ENCODE results near the gene ELMO1.

The ELMO1 gene

DNA sequence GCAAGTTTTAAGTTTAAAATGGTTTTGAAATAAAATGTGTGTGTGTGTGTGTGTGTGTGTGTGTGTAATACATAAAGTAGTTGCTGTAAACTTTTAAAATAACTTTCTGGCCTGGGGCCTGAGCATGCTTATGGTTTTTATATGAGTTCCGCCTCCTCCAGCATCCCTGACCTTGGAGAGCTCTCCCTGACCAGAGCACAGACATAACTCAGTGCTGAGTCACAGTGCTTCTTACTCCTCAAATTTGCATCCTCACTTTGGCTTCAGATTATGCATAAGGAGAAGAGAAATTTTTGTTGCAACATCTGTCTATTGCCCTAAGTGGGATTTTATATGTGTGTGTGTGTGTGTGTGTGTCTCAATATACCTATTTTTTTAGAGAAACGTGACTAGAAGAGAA, 200.8 kb downstream of the ELMO1 start:
- ChIA-PET POLR2A (no interaction called here), CTCF (interaction anchor here (0.9 to 2.0 kb wide), 5 partner anchors 10 to 24 kb away, joined by 3 to 5 read pairs (median 4); no protein-coding TSS in a partner anchor)
- no peak overlapping the region for H3K27ac ChIP-seq (ENCODE audit: insufficient read depth in 1 of 2, low read depth in 1 of 2, low read length in 2 of 2, poor library complexity in 1 of 2, severe bottlenecking in 2 of 2)
- peak in 2 of 3 donors; percentile 36 to 46 for DNase-seq
- H3K9me3 ChIP-seq (ENCODE audit: control extremely low read depth in 1 of 5, control insufficient read depth in 4 of 5, insufficient read depth in 2 of 5, low read depth in 1 of 5, low read length in 4 of 5): no peaks in the 10 kb centered on the region
- peaks cover 15 to 42% (median 29%) of the 10 kb centered on the region in 4 experiments for H3K36me3 ChIP-seq (ENCODE audit: control insufficient read depth in 4 of 4, insufficient read depth in 4 of 4, low read length in 3 of 4)
- peaks cover 0 to 3% (median 0%) of the 10 kb centered on the region in 4 experiments for H3K4me1 ChIP-seq (ENCODE audit: control extremely low read depth in 1 of 4, control insufficient read depth in 4 of 4, insufficient read depth in 4 of 4, low read length in 3 of 4)
- no peaks in the 10 kb centered on the region for H3K27me3 ChIP-seq (replicated peaks in 2 of 5; ENCODE audit: control insufficient read depth in 4 of 5, insufficient read depth in 5 of 5, low read length in 4 of 5)
- WGBS (ENCODE audit: insufficient coverage): 77% methylated on average over 2 of the region's 2 CpGs
- no peak overlapping the region for H3K4me3 ChIP-seq (ENCODE audit: control insufficient read depth in 1 of 7, extremely low read depth in 1 of 7, insufficient read depth in 4 of 7, low read depth in 2 of 7, low read length in 6 of 7)

DNA sequence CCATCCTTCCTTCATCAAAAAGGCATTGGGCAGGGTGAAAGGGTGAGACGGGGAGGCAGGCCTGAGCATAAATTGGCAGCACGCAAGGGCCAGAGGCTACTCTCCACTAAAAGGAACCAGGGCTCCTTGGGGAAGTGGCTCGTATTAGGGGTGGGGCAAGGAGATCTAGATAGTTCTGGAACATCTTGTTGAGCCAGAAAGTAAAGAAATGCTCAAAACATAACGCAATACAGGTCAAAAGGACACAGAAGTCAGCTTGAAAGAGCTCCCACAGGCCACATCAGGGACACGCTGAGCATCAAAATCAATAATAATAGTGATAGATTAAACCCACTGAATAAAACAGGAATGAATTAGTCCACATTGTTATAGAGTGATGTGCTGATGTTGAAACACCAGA, 203.1 kb downstream of the ELMO1 start:
- H3K27me3 ChIP-seq (replicated peaks in 2 of 5; ENCODE audit: control insufficient read depth in 4 of 5, insufficient read depth in 5 of 5, low read length in 4 of 5): no peaks in the 10 kb centered on the region
- peaks cover 0 to 4% (median 0%) of the 10 kb centered on the region in 5 experiments for H3K9me3 ChIP-seq (ENCODE audit: control extremely low read depth in 1 of 5, control insufficient read depth in 4 of 5, insufficient read depth in 2 of 5, low read depth in 1 of 5, low read length in 4 of 5)
- DNase-seq: no peak
- ChIA-PET POLR2A (no interaction called here), CTCF (no interaction called here)
- H3K27ac ChIP-seq (ENCODE audit: insufficient read depth in 1 of 2, low read depth in 1 of 2, low read length in 2 of 2, poor library complexity in 1 of 2, severe bottlenecking in 2 of 2): no peak overlapping the region
- no peak overlapping the region for H3K4me3 ChIP-seq (ENCODE audit: control insufficient read depth in 1 of 7, extremely low read depth in 1 of 7, insufficient read depth in 4 of 7, low read depth in 2 of 7, low read length in 6 of 7)
- H3K36me3 ChIP-seq (ENCODE audit: control insufficient read depth in 4 of 4, insufficient read depth in 4 of 4, low read length in 3 of 4): peaks cover 17 to 50% (median 36%) of the 10 kb centered on the region in 4 experiments
- 100% methylated on average over 3 of the region's 5 CpGs for WGBS (ENCODE audit: insufficient coverage)
- H3K4me1 ChIP-seq (ENCODE audit: control extremely low read depth in 1 of 4, control insufficient read depth in 4 of 4, insufficient read depth in 4 of 4, low read length in 3 of 4): no peaks in the 10 kb centered on the region

DNA sequence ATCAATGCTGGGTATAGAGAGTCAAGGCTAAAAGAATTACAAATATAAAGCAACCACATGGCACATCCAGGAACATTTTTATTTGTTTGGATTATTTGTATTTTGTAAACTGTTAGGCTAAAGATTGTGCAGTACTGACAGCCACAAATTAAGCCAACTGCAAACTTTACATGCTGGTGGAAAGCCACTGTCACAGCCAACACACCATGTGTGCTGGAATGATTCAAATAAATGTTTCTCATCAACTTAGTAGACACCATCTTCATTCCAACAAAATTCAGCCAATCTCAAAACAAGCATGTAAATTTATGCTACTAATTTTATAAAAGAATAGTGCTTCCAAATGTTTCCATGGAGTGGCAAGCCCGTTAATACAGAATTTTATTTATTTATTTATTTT, 211.8 kb downstream of the ELMO1 start:
- POLR2A ChIA-PET: no interaction called here
- Histone ChIP-seq H3K4me1 (ENCODE audit: control extremely low read depth in 1 of 4, control insufficient read depth in 4 of 4, insufficient read depth in 4 of 4, low read length in 3 of 4) (peaks cover 0 to 2% (median 0%) of the 10 kb centered on the region in 4 experiments), H3K27ac (ENCODE audit: insufficient read depth in 1 of 2, low read depth in 1 of 2, low read length in 2 of 2, poor library complexity in 1 of 2, severe bottlenecking in 2 of 2) (no peak overlapping the region), H3K27me3 (replicated peaks in 2 of 5; ENCODE audit: control insufficient read depth in 4 of 5, insufficient read depth in 5 of 5, low read length in 4 of 5) (no peaks in the 10 kb centered on the region), H3K9me3 (ENCODE audit: control extremely low read depth in 1 of 5, control insufficient read depth in 4 of 5, insufficient read depth in 2 of 5, low read depth in 1 of 5, low read length in 4 of 5) (no peaks in the 10 kb centered on the region), H3K36me3 (ENCODE audit: control insufficient read depth in 4 of 4, insufficient read depth in 4 of 4, low read length in 3 of 4) (peaks cover 7 to 48% (median 21%) of the 10 kb centered on the region in 4 experiments), H3K4me3 (ENCODE audit: control insufficient read depth in 1 of 7, extremely low read depth in 1 of 7, insufficient read depth in 4 of 7, low read depth in 2 of 7, low read length in 6 of 7) (no peak overlapping the region)
- no CpG with 5 or more reads among the region's 1 CpG for WGBS (ENCODE audit: insufficient coverage)
- no peak for DNase-seq
- CTCF ChIA-PET: interaction anchor here (1.3 to 5.6 kb wide), 8 partner anchors 16 to 596 kb away, joined by 4 to 55 read pairs (median 12); partner anchors contain the start of gene ELMO1

DNA sequence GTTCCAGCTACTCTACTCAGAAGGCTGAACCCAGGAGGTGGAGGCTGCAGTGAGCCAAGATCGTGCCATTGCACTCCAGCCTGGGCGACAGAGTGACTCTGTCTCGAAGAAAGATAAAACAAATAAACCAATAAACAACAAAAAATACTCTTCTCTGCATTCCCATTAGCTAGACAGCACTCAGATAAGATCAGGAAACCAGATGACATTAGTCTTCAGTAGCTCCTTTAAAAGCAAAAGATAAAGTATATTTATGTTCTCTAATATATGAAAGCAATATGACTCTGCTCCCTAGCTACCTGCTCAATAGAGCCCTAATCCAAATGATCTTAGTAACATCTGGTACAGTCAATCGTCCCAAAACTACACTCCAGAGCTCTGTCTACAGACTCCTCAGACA, 212.9 kb downstream of the ELMO1 start:
- no peak for DNase-seq
- WGBS (ENCODE audit: insufficient coverage): no CpG with 5 or more reads among the region's 4 CpGs
- POLR2A ChIA-PET: no interaction called here

DNA sequence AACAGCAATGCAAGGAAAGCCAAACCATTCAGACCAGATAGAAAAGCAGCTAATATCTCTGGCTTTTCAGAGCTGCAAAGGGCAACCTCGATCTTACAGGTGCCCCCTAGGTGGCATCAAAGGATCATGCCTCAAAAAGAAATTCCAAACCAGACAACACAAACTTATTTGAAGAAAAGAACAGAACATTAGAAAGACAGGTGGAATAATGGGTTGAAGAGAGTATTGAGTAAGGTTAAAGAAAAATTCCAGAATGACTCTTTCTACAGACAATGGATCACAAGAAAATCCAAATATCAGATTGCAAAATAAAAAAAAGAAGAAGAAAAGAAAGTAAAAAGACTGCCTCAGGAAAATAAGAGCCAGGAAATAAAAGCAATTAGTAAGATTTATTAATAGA, 213.7 kb downstream of the ELMO1 start:
- CTCF ChIA-PET: interaction anchor here (0.7 to 5.6 kb wide), 30 partner anchors 9 to 602 kb away, joined by 3 to 55 read pairs (median 4); no protein-coding TSS in a partner anchor
- Histone ChIP-seq H3K36me3 (ENCODE audit: control insufficient read depth in 4 of 4, insufficient read depth in 4 of 4, low read length in 3 of 4) (peaks cover 13 to 52% (median 31%) of the 10 kb centered on the region in 4 experiments), H3K4me1 (ENCODE audit: control extremely low read depth in 1 of 4, control insufficient read depth in 4 of 4, insufficient read depth in 4 of 4, low read length in 3 of 4) (peaks cover 0 to 16% (median 6%) of the 10 kb centered on the region in 4 experiments), H3K4me3 (ENCODE audit: control insufficient read depth in 1 of 7, extremely low read depth in 1 of 7, insufficient read depth in 4 of 7, low read depth in 2 of 7, low read length in 6 of 7) (no peak overlapping the region), H3K9me3 (ENCODE audit: control extremely low read depth in 1 of 5, control insufficient read depth in 4 of 5, insufficient read depth in 2 of 5, low read depth in 1 of 5, low read length in 4 of 5) (no peaks in the 10 kb centered on the region), H3K27ac (ENCODE audit: insufficient read depth in 1 of 2, low read depth in 1 of 2, low read length in 2 of 2, poor library complexity in 1 of 2, severe bottlenecking in 2 of 2) (no peak overlapping the region), H3K27me3 (replicated peaks in 2 of 5; ENCODE audit: control insufficient read depth in 4 of 5, insufficient read depth in 5 of 5, low read length in 4 of 5) (no peaks in the 10 kb centered on the region)
- no CpG with 5 or more reads among the region's 1 CpG for WGBS (ENCODE audit: insufficient coverage)
- DNase-seq: peak; percentile 51 to 72 (median 64)
- POLR2A ChIA-PET: no interaction called here

More for the DNA sequence above, 212.9 kb downstream of the ELMO1 start:
- Histone ChIP-seq H3K27ac (ENCODE audit: insufficient read depth in 1 of 2, low read depth in 1 of 2, low read length in 2 of 2, poor library complexity in 1 of 2, severe bottlenecking in 2 of 2) (no peak overlapping the region), H3K36me3 (ENCODE audit: control insufficient read depth in 4 of 4, insufficient read depth in 4 of 4, low read length in 3 of 4) (peaks cover 11 to 52% (median 28%) of the 10 kb centered on the region in 4 experiments), H3K4me1 (ENCODE audit: control extremely low read depth in 1 of 4, control insufficient read depth in 4 of 4, insufficient read depth in 4 of 4, low read length in 3 of 4) (peaks cover 0 to 7% (median 0%) of the 10 kb centered on the region in 4 experiments), H3K27me3 (replicated peaks in 2 of 5; ENCODE audit: control insufficient read depth in 4 of 5, insufficient read depth in 5 of 5, low read length in 4 of 5) (no peaks in the 10 kb centered on the region), H3K4me3 (ENCODE audit: control insufficient read depth in 1 of 7, extremely low read depth in 1 of 7, insufficient read depth in 4 of 7, low read depth in 2 of 7, low read length in 6 of 7) (no peak overlapping the region), H3K9me3 (ENCODE audit: control extremely low read depth in 1 of 5, control insufficient read depth in 4 of 5, insufficient read depth in 2 of 5, low read depth in 1 of 5, low read length in 4 of 5) (no peaks in the 10 kb centered on the region)
- CTCF ChIA-PET: interaction anchor here (1.0 to 5.6 kb wide), 26 partner anchors 8 to 601 kb away, joined by 3 to 55 read pairs (median 4); partner anchors contain the start of gene ELMO1

DNA sequence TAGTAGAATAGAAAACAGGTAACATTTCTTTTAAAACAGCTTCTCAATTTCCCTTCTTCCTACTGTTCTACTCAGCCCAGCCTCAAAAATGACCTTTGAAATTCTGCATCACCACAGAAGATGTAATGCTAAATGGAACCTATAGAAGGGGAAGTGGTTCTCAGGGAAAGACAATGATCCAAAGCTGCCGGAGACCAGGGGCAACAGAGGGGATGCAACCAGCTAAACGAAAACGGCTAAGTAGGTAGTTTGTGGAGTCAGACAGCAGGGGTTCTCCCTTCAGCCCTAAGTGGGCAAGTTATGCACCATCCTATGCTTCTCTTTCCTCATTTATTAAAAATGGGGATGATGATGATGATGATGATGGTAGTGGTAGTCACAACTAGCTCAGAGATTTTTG, 214.3 kb downstream of the ELMO1 start:
- Histone ChIP-seq H3K4me1 (ENCODE audit: control extremely low read depth in 1 of 4, control insufficient read depth in 4 of 4, insufficient read depth in 4 of 4, low read length in 3 of 4) (peaks cover 0 to 21% (median 6%) of the 10 kb centered on the region in 4 experiments), H3K36me3 (ENCODE audit: control insufficient read depth in 4 of 4, insufficient read depth in 4 of 4, low read length in 3 of 4) (peaks cover 9 to 47% (median 28%) of the 10 kb centered on the region in 4 experiments), H3K4me3 (ENCODE audit: control insufficient read depth in 1 of 7, extremely low read depth in 1 of 7, insufficient read depth in 4 of 7, low read depth in 2 of 7, low read length in 6 of 7) (no peak overlapping the region), H3K9me3 (ENCODE audit: control extremely low read depth in 1 of 5, control insufficient read depth in 4 of 5, insufficient read depth in 2 of 5, low read depth in 1 of 5, low read length in 4 of 5) (no peaks in the 10 kb centered on the region), H3K27me3 (replicated peaks in 2 of 5; ENCODE audit: control insufficient read depth in 4 of 5, insufficient read depth in 5 of 5, low read length in 4 of 5) (no peaks in the 10 kb centered on the region), H3K27ac (ENCODE audit: insufficient read depth in 1 of 2, low read depth in 1 of 2, low read length in 2 of 2, poor library complexity in 1 of 2, severe bottlenecking in 2 of 2) (no peak overlapping the region)
- CTCF ChIA-PET: interaction anchor here (0.7 to 5.6 kb wide), 28 partner anchors 8 to 599 kb away, joined by 3 to 55 read pairs (median 4); no protein-coding TSS in a partner anchor
- 86% methylated on average over 3 of the region's 3 CpGs for WGBS (ENCODE audit: insufficient coverage)
- DNase-seq: no peak
- POLR2A ChIA-PET: no interaction called here

DNA sequence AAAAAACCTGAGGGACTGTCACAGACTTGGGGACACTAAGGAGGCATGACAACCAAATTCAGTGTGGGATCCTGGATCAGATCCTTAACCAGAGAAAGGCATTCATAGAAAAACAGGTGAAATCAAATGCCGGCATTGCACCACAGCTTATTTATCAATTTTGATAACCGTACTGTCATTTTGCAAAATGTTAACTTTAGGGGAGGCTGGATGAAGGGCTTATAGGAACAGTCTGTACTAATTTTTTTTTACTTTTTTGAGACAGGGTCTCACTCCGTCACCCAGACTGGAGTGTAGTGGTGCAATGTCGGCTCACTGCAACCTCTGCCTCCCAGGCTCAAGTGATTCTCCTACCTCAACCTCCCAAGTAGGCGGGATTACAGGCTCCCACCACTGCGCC, 217.1 kb downstream of the ELMO1 start:
- H3K4me3 ChIP-seq (ENCODE audit: control insufficient read depth in 1 of 7, extremely low read depth in 1 of 7, insufficient read depth in 4 of 7, low read depth in 2 of 7, low read length in 6 of 7): no peak overlapping the region
- DNase-seq: no peak
- ChIA-PET POLR2A (no interaction called here), CTCF (interaction anchor here (5.6 kb wide), 1 partner anchor 275 kb away, joined by 44 read pairs; no protein-coding TSS in a partner anchor)
- H3K4me1 ChIP-seq (ENCODE audit: control extremely low read depth in 1 of 4, control insufficient read depth in 4 of 4, insufficient read depth in 4 of 4, low read length in 3 of 4): peaks cover 0 to 25% (median 6%) of the 10 kb centered on the region in 4 experiments
- WGBS (ENCODE audit: insufficient coverage): 100% methylated on average over 4 of the region's 6 CpGs
- H3K9me3 ChIP-seq (ENCODE audit: control extremely low read depth in 1 of 5, control insufficient read depth in 4 of 5, insufficient read depth in 2 of 5, low read depth in 1 of 5, low read length in 4 of 5): no peaks in the 10 kb centered on the region
- no peak overlapping the region for H3K27ac ChIP-seq (ENCODE audit: insufficient read depth in 1 of 2, low read depth in 1 of 2, low read length in 2 of 2, poor library complexity in 1 of 2, severe bottlenecking in 2 of 2)
- H3K27me3 ChIP-seq (replicated peaks in 2 of 5; ENCODE audit: control insufficient read depth in 4 of 5, insufficient read depth in 5 of 5, low read length in 4 of 5): no peaks in the 10 kb centered on the region
- peaks cover 6 to 59% (median 29%) of the 10 kb centered on the region in 4 experiments for H3K36me3 ChIP-seq (ENCODE audit: control insufficient read depth in 4 of 4, insufficient read depth in 4 of 4, low read length in 3 of 4)
